ENCODE measurements around the gene TDRKH. TPM values are rescaled to one million over a fixed set of nuclear protein-coding genes. Genes with fewer than 3 reads are reported as not detected.

Gene TDRKH
- total RNA-seq, 2 donors from 2014 or later, result 2.6 to 4.0 TPM

GRCh38 chr1:151806170-151806569, 15.9 kb upstream of the TDRKH start:
- Histone ChIP-seq H3K27me3 (no peaks in the 10 kb centered on the region), H3K9me3 (no peaks in the 10 kb centered on the region), H3K4me3 (no peak overlapping the region), H3K36me3 (replicated peaks in 1 of 2; ENCODE audit: insufficient read depth in 1 of 2, low read depth in 2 of 2) (peaks cover 0 to 4% of the 10 kb centered on the region in 2 donors), H3K4me1 (peaks cover 16% of the 10 kb centered on the region), H3K27ac (no peak overlapping the region)
- no peak for TF ChIP-seq CTCF (IDR thresholded peaks at IDR 0.05)
- no peak for TF ChIP-seq POLR2A (IDR thresholded peaks at IDR 0.05)
- WGBS, 2 donors, result 67 to 83% methylated on average over 3 to 7 of the region's 7 CpGs
- intact Hi-C loops (cut with DNase I), result no loop called here
- DNase-seq (no peak), ATAC-seq (no peak)

DNA sequence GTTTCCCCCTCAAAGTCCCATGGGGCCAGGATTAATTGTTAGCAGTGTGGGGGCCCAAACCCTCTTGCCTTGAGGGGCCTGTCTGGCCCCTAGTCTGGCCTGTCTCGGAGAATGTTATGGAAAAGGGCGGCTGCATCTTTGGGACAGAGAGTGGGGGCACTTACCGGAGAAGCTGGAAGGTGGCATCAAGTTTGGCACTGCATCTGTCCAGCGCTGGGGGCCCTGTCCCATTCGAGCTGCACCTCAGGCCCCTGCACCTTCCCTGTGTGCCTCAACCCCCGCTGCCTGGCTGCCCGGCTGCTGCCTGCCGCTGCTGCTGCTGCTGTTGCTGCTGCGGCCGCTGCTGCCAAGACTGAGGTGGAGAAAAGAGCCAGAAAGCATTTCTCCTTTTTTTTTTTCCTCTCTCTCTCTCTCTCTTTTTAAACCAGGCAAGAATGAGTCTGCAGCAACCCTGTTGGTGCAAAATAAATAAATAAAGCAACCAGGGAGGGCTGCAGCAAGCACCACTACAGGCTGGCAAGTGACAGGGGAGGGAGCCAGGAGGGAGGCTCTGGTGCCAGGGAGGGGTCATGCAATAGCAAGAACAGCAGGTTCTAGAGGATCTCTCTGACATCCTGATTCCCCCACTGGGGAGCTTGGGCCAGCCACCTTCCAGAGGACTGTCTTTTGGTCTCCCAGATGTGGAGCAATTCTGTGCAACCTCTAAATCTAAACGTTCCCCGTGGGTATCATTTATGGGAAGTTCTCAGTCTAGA, 14.9 kb upstream of the TDRKH start, which contains the start of gene LINGO4:
Gene LINGO4 (minus strand): TSS at position 354 of the 755 bp plus-strand sequence. CDS start 2,715 bp downstream, outside the sequence.
- intact Hi-C loops (cut with DNase I), result loop anchor here (2.0 kb wide), 1 partner anchor 20 kb away; no protein-coding TSS in a partner anchor
- no peak for ATAC-seq
- peaks cover 0 to 4% of the 10 kb centered on the region in 2 donors for H3K36me3 ChIP-seq (replicated peaks in 1 of 2; ENCODE audit: insufficient read depth in 1 of 2, low read depth in 2 of 2)
- H3K4me3 ChIP-seq, result no peak within 1 kb of the TSS
- 31 to 44% methylated on average over 9 to 12 of the region's 12 CpGs for WGBS, 2 donors
- no peaks in the 10 kb centered on the region for H3K27me3 ChIP-seq
- DNase-seq, result no peak
- no peaks in the 10 kb centered on the region for H3K9me3 ChIP-seq
- peaks cover 11% of the 10 kb centered on the region for H3K4me1 ChIP-seq
- no peak within 1 kb of the TSS for H3K27ac ChIP-seq
- no peak for TF ChIP-seq CTCF (IDR thresholded peaks at IDR 0.05)
- TF ChIP-seq POLR2A (IDR thresholded peaks at IDR 0.05), result peak in 1 of 3 donors; percentile 24

GRCh38 chr1:151803915-151804314, 13.6 kb upstream of the TDRKH start:
- H3K36me3 ChIP-seq (replicated peaks in 1 of 2; ENCODE audit: insufficient read depth in 1 of 2, low read depth in 2 of 2), result peaks cover 0 to 4% of the 10 kb centered on the region in 2 donors
- no peak overlapping the region for H3K4me3 ChIP-seq
- H3K4me1 ChIP-seq, result no peaks in the 10 kb centered on the region
- 89 to 100% methylated on average over 3 of the region's 3 CpGs for WGBS, 2 donors
- intact Hi-C loops (cut with DNase I), result loop anchor here (2.0 kb wide), 1 partner anchor 21 kb away; no protein-coding TSS in a partner anchor
- TF ChIP-seq CTCF (IDR thresholded peaks at IDR 0.05) (no peak), POLR2A (IDR thresholded peaks at IDR 0.05) (no peak)
- DNase-seq, result no peak
- H3K27ac ChIP-seq, result no peak overlapping the region
- no peaks in the 10 kb centered on the region for H3K27me3 ChIP-seq
- H3K9me3 ChIP-seq, result no peaks in the 10 kb centered on the region
- ATAC-seq, result no peak

DNA sequence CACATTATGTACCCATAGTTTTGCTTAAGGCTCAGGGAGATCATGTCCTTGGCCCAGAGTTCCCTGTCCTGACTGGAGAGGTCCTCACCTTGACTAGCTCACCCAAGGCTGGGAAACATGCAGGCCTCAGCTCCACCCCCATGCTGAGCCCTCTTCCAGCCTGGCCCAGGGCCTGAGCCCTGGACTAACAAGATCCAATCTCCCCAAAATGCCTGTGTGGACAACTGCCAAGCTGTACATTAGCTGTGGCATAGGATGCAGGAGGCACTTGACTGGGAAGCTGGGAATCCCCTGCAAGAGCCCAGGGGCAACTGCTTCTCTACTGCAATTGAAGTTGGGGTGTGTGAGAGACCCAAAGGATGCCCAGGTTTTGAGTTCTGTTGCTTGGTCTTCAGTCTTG, 12.9 kb upstream of the TDRKH start:
- Histone ChIP-seq H3K9me3 (no peaks in the 10 kb centered on the region), H3K36me3 (replicated peaks in 1 of 2; ENCODE audit: insufficient read depth in 1 of 2, low read depth in 2 of 2) (peaks cover 0 to 4% of the 10 kb centered on the region in 2 donors), H3K4me3 (no peak overlapping the region), H3K27ac (no peak overlapping the region), H3K4me1 (no peaks in the 10 kb centered on the region), H3K27me3 (no peaks in the 10 kb centered on the region)
- no peak for TF ChIP-seq CTCF (IDR thresholded peaks at IDR 0.05)
- TF ChIP-seq POLR2A (IDR thresholded peaks at IDR 0.05), result no peak
- ATAC-seq (no peak), DNase-seq (no peak)
- intact Hi-C loops (cut with DNase I), result no loop called here

DNA sequence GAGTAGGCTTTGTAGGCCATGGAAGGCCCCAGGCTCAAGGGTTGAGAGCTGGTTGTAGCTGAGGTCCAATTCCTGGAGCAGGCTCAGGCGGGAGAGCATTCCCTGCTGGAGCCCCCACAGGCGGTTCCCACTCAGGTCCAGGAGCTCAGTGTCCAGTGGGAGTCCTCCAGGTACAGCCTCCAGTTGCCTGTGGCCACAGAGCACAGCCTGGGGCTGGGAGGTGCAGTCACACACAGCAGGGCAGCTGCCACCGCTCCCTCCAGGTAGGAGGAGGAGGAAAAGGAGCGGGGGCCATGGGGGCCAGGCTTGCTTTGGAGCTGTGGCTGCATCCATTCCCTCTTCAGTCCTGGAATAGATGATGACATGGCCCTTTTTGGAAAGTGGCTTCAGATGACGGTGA, 12.1 kb upstream of the TDRKH start:
- no peaks in the 10 kb centered on the region for H3K27me3 ChIP-seq
- TF ChIP-seq POLR2A (IDR thresholded peaks at IDR 0.05) (no peak), CTCF (IDR thresholded peaks at IDR 0.05) (no peak)
- no peak overlapping the region for H3K4me3 ChIP-seq
- no peak overlapping the region for H3K27ac ChIP-seq
- intact Hi-C loops (cut with DNase I), result no loop called here
- DNase-seq, result no peak
- no peak for ATAC-seq
- H3K36me3 ChIP-seq (replicated peaks in 1 of 2; ENCODE audit: insufficient read depth in 1 of 2, low read depth in 2 of 2), result peaks cover 0 to 3% of the 10 kb centered on the region in 2 donors
- H3K9me3 ChIP-seq, result no peaks in the 10 kb centered on the region
- no peaks in the 10 kb centered on the region for H3K4me1 ChIP-seq
- WGBS, 2 donors, result 90 to 96% methylated on average over 4 to 5 of the region's 5 CpGs

Data from body of pancreas (tissue), 4 donors.